Measurements from ENCODE around the gene TRIM33.

The TRIM33 gene

DNA sequence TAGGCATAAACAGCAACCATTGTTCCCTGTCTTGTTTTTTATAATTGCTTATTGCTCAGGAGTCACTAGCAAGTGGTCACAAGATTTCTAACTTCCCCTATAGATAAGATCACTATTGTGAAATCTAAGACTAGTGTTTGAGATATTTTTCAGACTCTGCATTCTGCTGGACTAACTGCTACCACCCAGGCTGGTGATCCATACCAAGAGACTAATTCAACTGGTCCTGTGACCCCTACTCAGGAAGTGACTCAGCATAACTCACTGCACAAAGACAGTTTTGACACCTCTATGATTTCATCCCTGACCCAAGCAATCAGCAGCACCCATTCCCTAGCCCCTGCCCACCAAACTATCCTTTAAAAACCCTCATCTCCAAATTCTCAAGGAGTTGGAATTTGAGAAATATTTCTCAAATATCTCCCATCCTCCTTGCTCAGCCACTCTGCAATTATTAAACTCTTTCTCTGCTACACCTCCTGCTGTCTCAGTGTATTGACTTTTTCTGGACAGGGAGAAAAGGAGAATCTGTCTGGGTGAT is 52.7 kb downstream of the TRIM33 start:
- no peak overlapping the region for H3K4me3 ChIP-seq (ENCODE audit: low read length)
- TF ChIP-seq, protein P1, sequence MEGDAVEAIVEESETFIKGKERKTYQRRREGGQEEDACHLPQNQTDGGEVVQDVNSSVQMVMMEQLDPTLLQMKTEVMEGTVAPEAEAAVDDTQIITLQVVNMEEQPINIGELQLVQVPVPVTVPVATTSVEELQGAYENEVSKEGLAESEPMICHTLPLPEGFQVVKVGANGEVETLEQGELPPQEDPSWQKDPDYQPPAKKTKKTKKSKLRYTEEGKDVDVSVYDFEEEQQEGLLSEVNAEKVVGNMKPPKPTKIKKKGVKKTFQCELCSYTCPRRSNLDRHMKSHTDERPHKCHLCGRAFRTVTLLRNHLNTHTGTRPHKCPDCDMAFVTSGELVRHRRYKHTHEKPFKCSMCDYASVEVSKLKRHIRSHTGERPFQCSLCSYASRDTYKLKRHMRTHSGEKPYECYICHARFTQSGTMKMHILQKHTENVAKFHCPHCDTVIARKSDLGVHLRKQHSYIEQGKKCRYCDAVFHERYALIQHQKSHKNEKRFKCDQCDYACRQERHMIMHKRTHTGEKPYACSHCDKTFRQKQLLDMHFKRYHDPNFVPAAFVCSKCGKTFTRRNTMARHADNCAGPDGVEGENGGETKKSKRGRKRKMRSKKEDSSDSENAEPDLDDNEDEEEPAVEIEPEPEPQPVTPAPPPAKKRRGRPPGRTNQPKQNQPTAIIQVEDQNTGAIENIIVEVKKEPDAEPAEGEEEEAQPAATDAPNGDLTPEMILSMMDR (conservative IDR thresholded peaks at IDR 0.05; ENCODE audit: low read depth, low read length), result no peak
- peak; percentile 74 for DNase-seq (ENCODE audit: low read depth)

DNA sequence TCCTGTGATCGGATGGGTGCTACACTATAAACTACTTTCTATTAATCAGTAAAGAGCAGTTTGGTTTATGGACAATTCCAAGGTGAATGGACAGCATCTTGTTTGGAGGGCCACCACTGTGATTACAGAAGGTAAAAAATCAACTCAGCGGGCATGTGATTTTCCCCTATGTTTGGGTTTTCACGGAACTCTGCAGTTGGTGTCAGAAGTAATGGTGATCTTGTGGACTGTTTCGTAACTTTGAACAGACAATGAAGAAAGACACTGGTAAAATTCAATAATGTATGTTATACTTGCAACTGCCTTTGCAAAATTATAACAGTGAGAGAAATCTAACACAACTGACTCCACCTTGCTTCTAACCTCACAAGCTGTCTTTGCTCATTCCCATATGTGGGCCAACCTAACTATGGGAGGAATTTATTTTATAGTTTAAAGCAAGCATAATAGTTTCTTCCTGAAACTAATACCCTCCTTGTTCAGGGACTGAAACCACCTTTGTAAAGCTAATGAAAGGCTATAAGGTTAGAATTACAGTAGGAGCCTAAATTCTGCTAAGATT is 53.2 kb downstream of the TRIM33 start:
- TF ChIP-seq, protein P1 (conservative IDR thresholded peaks at IDR 0.05; ENCODE audit: low read depth, low read length), result no peak
- no peak for DNase-seq (ENCODE audit: low read depth)
- H3K4me3 ChIP-seq (ENCODE audit: low read length), result no peak overlapping the region

DNA sequence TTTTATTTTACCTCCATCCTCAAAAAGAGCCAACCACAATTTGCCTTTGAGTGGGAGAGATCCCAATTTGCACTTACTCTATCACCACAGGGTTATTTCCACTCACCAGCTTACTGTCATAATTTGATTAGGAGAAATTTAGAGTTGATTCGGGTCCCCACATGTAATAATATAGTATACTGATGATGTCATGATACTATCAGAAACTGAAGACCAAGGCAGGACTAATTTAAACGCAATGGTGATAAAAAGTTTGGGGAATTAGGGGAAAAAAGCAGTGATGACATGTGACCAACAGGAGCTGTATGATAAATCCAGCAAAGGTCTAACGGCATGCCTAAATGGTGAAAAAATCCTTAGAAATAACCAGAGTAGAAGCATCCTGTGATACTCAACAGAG is 54.4 kb downstream of the TRIM33 start:
- TF ChIP-seq, protein P1 (conservative IDR thresholded peaks at IDR 0.05; ENCODE audit: low read depth, low read length), result no peak
- DNase-seq (ENCODE audit: low read depth), result no peak
- H3K4me3 ChIP-seq (ENCODE audit: low read length), result no peak overlapping the region

DNA sequence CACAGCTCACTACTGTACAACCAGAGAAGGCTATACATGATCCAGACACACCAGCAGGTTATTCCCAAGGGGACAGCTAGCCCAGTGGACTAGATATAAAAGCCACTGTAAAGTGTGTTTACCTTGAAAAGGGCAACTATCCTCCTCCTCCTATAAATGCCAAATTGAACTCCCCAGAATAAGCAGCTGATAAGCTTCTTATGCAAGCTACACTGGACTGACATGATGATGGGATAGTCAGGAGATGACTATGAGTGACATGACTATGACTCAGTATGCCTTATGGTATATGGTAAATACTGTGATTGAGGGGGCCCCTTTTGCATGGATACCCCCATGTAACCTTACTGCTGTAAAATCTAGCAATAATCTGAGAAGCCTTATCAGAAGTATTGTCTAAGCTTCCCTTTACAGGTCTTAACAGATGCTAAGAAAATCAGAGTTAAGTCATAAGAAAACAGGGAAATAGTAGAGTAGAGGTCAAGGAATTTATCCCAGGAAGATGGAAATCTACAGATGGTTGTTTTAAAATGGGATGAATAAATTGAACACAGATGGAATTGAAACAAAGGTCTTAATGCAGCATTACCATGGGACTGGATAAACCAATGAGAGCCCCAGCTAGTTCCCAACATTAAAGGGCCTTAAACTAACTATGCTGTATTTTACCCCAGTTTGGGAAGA is 55.8 kb downstream of the TRIM33 start:
- TF ChIP-seq, protein P1 (conservative IDR thresholded peaks at IDR 0.05; ENCODE audit: low read depth, low read length), result no peak
- H3K4me3 ChIP-seq (ENCODE audit: low read length), result no peak overlapping the region
- DNase-seq (ENCODE audit: low read depth), result peak; percentile 8

DNA sequence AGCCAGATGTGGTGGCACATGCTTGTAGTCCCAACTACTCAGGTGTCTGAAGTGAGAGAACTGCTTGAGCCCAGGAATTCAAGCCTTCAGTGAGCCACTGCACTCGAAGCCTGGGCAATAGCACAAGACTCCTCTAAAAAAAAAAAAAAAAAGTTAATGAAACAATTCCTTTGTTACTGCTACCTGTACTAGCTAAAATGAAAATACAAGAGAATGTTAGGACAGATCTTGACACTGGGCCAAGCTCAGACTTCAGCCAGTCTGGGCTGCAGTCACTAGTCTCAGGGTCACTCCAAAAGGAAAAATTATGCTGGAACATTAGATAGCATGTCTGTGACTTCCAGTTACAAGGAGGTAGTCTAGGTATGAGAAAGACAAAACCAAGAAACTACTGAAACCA is 56.5 kb downstream of the TRIM33 start:
- DNase-seq (ENCODE audit: low read depth), result no peak
- TF ChIP-seq, protein P1 (conservative IDR thresholded peaks at IDR 0.05; ENCODE audit: low read depth, low read length), result no peak
- no peak overlapping the region for H3K4me3 ChIP-seq (ENCODE audit: low read length)

DNA sequence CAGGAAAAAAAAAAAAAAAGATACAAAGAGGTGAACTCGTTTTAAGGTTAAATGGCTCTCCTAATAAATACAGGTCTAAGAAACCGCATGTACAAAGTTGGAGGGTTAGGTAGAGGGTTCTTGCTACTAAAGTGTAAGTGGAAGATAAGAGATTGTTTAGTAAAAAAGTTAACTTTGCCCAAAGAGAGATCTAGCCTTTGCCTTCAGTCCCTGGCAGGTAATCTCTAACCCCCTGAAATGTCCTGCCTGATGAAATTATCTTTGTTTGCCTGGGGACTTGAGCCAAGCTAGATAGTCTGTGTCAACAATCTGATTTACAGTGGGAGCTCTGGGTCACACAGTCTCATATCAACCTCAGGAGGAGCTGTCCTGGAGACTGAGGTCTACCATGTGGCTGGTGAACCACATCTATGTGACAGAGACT is 57.6 kb downstream of the TRIM33 start:
- no peak overlapping the region for H3K4me3 ChIP-seq (ENCODE audit: low read length)
- TF ChIP-seq, protein P1 (conservative IDR thresholded peaks at IDR 0.05; ENCODE audit: low read depth, low read length), result no peak
- DNase-seq (ENCODE audit: low read depth), result no peak

Measured in retinal pigment epithelial cell (primary cell).